ENCODE measurements around the gene NMRK2. TPM values are rescaled to one million over a fixed set of nuclear protein-coding genes. Genes with fewer than 3 reads are reported as not detected.
A peak's percentile ranks its signal among the peaks of the same experiment; 100 is the strongest.

Gene NMRK2
- total and polyA plus RNA-seq, 2 of the 13 experiments (the other 11 are each of a cell fraction or from before 2014, with no cell fraction given): not detected

- TF ChIP-seq ZBTB4 (CRISPR knock-in tag; IDR thresholded peaks at IDR 0.05; ENCODE audit: borderline replicate concordance) (0 out of 2 replicates have a peak, but pooled peaks have one; percentile 26), ZBTB2 (CRISPR knock-in tag; IDR thresholded peaks at IDR 0.05; ENCODE audit: low read depth) (no peak), KAT7 (CRISPR knock-in tag; IDR thresholded peaks at IDR 0.05; ENCODE audit: borderline replicate concordance) (no peak), ZNF768 (CRISPR knock-in tag; IDR thresholded peaks at IDR 0.05) (0 out of 2 replicates have a peak, but pooled peaks have one; percentile 23), ZNF281 (CRISPR knock-in tag; IDR thresholded peaks at IDR 0.05; ENCODE audit: borderline replicate concordance) (peak; percentile 61; the same call in 1 of the 2 replicates), ZNF747 (CRISPR knock-in tag; IDR thresholded peaks at IDR 0.05; ENCODE audit: borderline replicate concordance) (no peak), CTCF (CRISPR knock-in tag; IDR thresholded peaks at IDR 0.05) (0 out of 2 replicates have a peak, but pooled peaks have one; percentile 29), ZNF362 (CRISPR knock-in tag; IDR thresholded peaks at IDR 0.05; ENCODE audit: borderline replicate concordance) (no peak), NR0B2 (CRISPR knock-in tag; IDR thresholded peaks at IDR 0.05) (no peak), ZNF264 (CRISPR knock-in tag; IDR thresholded peaks at IDR 0.05) (no peak), ZNF263 (CRISPR knock-in tag; IDR thresholded peaks at IDR 0.05) (peak; percentile 92)
These were observed 36.8 kb downstream of the NMRK2 start (continued) for GRCh38 chr19:3969435-3970312.
